Choroid plexus epithelial cell (primary cell): ENCODE data around the gene CPLX1.

ENCODE experiments used
- DNase-seq: peaks from one replicate; pipeline ENCODE4 v3.0.0-alpha.2; 2010; ENCODE audit warnings: low read depth
- H3K4me3 ChIP-seq: 2 replicates; pipeline ENCODE4 v1.5.1; 2011; ENCODE audit warnings: low read depth, mild to moderate bottlenecking, control low read depth, low read length, moderate library complexity
- CTCF ChIP-seq: conservative IDR thresholded peaks from 2 replicates; pipeline ENCODE4 v1.5.1; 2011; ENCODE audit warnings: low read depth, mild to moderate bottlenecking, control low read depth, inconsistent platforms, low read length, moderate library complexity

CPLX1 gene

GRCh38 chr4:865121-865465 is 39.2 kb upstream of the CPLX1 start:
- TF ChIP-seq CTCF, result no peak
- no peak overlapping the region for H3K4me3 ChIP-seq
- no peak for DNase-seq

GRCh38 chr4:864456-865120 is 38.7 kb upstream of the CPLX1 start:
- no peak for TF ChIP-seq CTCF
- no peak for DNase-seq
- no peak overlapping the region for H3K4me3 ChIP-seq

- DNase-seq, result no peak
- H3K4me3 ChIP-seq, result no peak overlapping the region
- no peak for TF ChIP-seq CTCF
Observed at GRCh38 chr4:860561-860960, 34.6 kb upstream of the CPLX1 start.

GRCh38 chr4:859496-859895 is 33.6 kb upstream of the CPLX1 start:
- DNase-seq, result no peak
- no peak overlapping the region for H3K4me3 ChIP-seq
- TF ChIP-seq CTCF, result no peak

GRCh38 chr4:858831-859451 is 33.0 kb upstream of the CPLX1 start:
- no peak for DNase-seq
- no peak for TF ChIP-seq CTCF
- no peak overlapping the region for H3K4me3 ChIP-seq

- H3K4me3 ChIP-seq, result no peak overlapping the region
- TF ChIP-seq CTCF, result no peak
- DNase-seq, result no peak
Observed at GRCh38 chr4:858041-858481, 32.1 kb upstream of the CPLX1 start.

- no peak for TF ChIP-seq CTCF
- H3K4me3 ChIP-seq, result no peak overlapping the region
- DNase-seq, result no peak
Observed at GRCh38 chr4:857461-857860, 31.5 kb upstream of the CPLX1 start.
